Measurements from ENCODE around the gene COL23A1.
"Not testable (repeated sequence)": the region's sequence is repeated elsewhere in the genome, so short reads cannot be mapped to it uniquely, and the experiment has no call there.

Gene COL23A1

GRCh38 chr5:178199581-178200434, 390.4 kb downstream of the COL23A1 start:
- no peak for DNase-seq

DNA sequence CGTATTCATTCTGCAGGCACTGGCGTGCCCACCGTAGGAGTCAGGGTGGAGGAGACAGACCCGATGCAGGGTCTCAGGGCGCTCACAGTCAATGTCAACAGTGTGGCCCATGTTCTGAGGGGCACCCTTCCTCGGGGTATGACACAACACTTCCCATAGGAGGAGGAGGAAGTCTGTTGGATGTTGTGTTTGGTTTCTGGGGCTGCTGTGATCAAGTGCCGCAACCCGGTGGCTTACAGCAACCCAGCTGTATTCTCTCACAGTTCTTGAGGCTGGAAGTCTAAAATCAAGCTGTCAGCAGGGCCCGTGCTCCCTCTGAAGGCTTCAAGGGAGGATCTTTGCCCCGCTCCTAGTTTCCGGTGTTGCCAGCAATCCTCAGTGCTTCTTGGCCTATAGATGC, 391.5 kb downstream of the COL23A1 start:
- DNase-seq, result no peak

- DNase-seq, result not testable (repeated sequence)
These were observed 392.0 kb downstream of the COL23A1 start for GRCh38 chr5:178198151-178198550.

- no peak for DNase-seq
These were observed 393.2 kb downstream of the COL23A1 start for GRCh38 chr5:178196986-178197385.

GRCh38 chr5:178196281-178196812, 393.8 kb downstream of the COL23A1 start:
- DNase-seq, result no peak

GRCh38 chr5:178194026-178194425, 396.2 kb downstream of the COL23A1 start:
- no peak for DNase-seq

DNA sequence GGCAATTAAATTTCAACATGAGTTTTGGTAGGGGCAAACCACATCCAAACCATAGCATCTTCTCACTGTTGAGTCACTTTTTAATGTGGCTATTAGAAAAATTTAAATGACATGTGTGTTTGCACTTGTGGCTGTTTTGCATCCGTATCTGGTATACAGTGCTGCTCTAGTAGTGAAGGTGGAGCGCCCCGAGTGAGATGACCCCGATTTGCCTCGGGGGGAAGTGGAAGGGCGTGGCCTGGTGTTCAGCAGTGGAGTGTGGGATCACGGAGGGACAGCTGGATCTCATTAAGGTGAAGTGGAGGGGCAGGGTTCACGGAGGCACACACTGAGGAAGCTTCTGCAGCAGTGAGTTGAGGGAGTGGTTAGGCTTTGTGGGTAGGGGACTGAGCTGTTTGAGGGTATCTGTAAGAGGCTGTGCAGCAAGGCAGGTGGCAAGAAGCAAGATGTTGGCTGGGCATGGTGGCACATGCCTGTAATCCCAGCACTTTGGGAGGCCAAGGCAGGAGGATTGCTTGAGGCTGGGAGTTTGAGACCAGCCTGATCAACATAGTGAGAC, 396.9 kb downstream of the COL23A1 start:
- no peak for DNase-seq

DNA sequence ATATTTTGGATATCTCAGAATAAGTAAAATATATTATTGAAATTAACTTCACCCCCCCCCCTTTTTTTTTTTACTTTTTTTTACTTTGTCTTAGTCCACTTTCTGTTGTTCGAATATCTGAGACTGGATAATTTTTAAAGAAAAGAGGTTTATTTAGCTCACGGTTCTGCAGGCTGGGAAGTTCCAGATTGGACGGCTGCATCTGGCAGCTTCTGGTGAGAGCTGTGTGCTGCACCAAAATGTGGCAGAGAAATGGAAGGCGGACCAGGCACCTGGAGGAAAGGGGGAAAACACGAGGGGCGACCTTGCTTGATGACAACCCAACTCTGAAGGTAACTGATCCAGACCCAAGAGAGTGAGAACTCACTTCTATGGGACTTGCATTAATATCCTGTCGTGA, 397.4 kb downstream of the COL23A1 start:
- no peak for DNase-seq

- DNase-seq, result no peak
These were observed 397.9 kb downstream of the COL23A1 start for GRCh38 chr5:178192244-178192643.

- DNase-seq, result no peak
These were observed 398.5 kb downstream of the COL23A1 start for GRCh38 chr5:178191661-178192060.

DNA sequence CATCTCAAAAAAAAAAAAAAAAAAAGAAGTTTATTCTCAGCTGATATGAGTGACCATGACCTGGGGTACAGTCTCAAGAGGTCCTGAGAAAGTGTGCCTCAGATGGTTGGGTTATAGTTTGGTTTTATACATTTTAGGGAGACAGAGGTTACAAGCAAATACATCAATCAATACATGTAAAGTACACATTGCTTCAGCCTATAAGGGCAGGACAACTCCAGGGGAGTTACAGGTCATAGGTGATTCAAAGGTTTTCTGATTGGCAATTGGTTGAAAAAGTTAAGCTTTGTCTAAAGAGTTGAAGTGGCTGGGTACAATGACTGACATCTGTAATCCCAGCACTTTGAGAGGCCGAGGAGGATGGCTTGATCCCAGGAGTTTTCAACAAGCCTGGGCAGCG, 400.8 kb downstream of the COL23A1 start:
- no peak for DNase-seq
